ENCODE data around the gene DPP3.

DNA sequence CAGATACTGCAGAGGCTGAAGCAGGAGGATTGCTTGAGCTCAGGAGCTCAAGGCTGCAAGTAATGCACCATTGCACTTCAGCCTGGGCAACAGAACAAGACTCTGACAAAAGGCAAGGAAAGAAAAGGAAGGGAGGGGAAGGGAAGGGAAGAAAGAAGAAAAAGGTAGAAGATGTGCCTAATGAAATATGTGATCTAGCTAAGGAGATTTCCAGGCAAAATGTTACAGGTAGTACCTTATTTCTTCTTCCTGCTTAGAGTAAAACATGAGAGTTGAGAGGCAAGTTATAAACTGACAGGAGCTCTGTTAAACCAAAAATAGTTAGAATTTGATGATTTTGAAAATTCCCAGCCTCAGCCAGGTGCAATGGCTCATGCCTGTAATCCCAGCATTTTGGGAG is 18.2 kb upstream of the DPP3 start:
- TF ChIP-seq POLR2AphosphoS5 (IDR thresholded peaks at IDR 0.05; ENCODE audit: low read depth, low read length), result no peak
- TF ChIP-seq, protein P1, sequence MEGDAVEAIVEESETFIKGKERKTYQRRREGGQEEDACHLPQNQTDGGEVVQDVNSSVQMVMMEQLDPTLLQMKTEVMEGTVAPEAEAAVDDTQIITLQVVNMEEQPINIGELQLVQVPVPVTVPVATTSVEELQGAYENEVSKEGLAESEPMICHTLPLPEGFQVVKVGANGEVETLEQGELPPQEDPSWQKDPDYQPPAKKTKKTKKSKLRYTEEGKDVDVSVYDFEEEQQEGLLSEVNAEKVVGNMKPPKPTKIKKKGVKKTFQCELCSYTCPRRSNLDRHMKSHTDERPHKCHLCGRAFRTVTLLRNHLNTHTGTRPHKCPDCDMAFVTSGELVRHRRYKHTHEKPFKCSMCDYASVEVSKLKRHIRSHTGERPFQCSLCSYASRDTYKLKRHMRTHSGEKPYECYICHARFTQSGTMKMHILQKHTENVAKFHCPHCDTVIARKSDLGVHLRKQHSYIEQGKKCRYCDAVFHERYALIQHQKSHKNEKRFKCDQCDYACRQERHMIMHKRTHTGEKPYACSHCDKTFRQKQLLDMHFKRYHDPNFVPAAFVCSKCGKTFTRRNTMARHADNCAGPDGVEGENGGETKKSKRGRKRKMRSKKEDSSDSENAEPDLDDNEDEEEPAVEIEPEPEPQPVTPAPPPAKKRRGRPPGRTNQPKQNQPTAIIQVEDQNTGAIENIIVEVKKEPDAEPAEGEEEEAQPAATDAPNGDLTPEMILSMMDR (IDR thresholded peaks at IDR 0.05), result no peak
- no peak for TF ChIP-seq SIN3A (IDR thresholded peaks at IDR 0.05; ENCODE audit: borderline replicate concordance, insufficient read depth, low read depth, low read length)
- TF ChIP-seq, protein P2, sequence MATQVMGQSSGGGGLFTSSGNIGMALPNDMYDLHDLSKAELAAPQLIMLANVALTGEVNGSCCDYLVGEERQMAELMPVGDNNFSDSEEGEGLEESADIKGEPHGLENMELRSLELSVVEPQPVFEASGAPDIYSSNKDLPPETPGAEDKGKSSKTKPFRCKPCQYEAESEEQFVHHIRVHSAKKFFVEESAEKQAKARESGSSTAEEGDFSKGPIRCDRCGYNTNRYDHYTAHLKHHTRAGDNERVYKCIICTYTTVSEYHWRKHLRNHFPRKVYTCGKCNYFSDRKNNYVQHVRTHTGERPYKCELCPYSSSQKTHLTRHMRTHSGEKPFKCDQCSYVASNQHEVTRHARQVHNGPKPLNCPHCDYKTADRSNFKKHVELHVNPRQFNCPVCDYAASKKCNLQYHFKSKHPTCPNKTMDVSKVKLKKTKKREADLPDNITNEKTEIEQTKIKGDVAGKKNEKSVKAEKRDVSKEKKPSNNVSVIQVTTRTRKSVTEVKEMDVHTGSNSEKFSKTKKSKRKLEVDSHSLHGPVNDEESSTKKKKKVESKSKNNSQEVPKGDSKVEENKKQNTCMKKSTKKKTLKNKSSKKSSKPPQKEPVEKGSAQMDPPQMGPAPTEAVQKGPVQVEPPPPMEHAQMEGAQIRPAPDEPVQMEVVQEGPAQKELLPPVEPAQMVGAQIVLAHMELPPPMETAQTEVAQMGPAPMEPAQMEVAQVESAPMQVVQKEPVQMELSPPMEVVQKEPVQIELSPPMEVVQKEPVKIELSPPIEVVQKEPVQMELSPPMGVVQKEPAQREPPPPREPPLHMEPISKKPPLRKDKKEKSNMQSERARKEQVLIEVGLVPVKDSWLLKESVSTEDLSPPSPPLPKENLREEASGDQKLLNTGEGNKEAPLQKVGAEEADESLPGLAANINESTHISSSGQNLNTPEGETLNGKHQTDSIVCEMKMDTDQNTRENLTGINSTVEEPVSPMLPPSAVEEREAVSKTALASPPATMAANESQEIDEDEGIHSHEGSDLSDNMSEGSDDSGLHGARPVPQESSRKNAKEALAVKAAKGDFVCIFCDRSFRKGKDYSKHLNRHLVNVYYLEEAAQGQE (IDR thresholded peaks at IDR 0.05; ENCODE audit: insufficient read depth in 1 of 2, low read depth in 2 of 2, low read length in 1 of 2), result no peak
- TF ChIP-seq TCF7L2 (IDR thresholded peaks at IDR 0.05; ENCODE audit: low read depth, low read length), result no peak

Data from Panc1 (cell line).